ENCODE data around the gene THBS2. TPM values are rescaled to one million over a fixed set of nuclear protein-coding genes. Genes with fewer than 3 reads are reported as not detected.

The THBS2 gene
- total and polyA plus RNA-seq, 2 of the 8 experiments (the other 6 are each of a cell fraction or from before 2014, with no cell fraction given): 11.0 to 22.5 TPM

GRCh38 chr6:169251822-169252504 is 1.7 kb downstream of the THBS2 start:
- Histone ChIP-seq H3K23ac (ENCODE audit: insufficient read length) (no peak overlapping the region), H2AFZ (ENCODE audit: low read length) (no peak overlapping the region), H3K9ac (replicated peaks in 1 of 4; ENCODE audit: extremely low read depth in 1 of 4, low read depth in 3 of 4, low read length in 3 of 4) (no peak overlapping the region; a peak in 1 of 7 replicates), H3K23me2 (ENCODE audit: low read depth, low read length) (peaks cover 16% of the 10 kb centered on the region), H3K79me1 (ENCODE audit: low read depth, low read length) (no peaks in the 10 kb centered on the region), H3K4me3 (ENCODE audit: extremely low read depth in 1 of 4, insufficient read depth in 2 of 4, low read depth in 3 of 4, low read length in 4 of 4) (peak overlapping the region; percentile 15 to 61 (median 52); a peak in 7 of 8 replicates), H3K27ac (ENCODE audit: low read depth, low read length) (no peak overlapping the region), H3K4me2 (ENCODE audit: insufficient read depth in 1 of 2, low read depth in 2 of 2, low read length in 2 of 2) (peak overlapping the region; percentile 73 to 74), H3K14ac (ENCODE audit: insufficient read length) (no peak overlapping the region), H4K8ac (ENCODE audit: extremely low read depth, insufficient read depth, low read length) (no peak overlapping the region), H2BK12ac (ENCODE audit: low read depth, low read length) (peak overlapping the region; percentile 82; the same call in 1 of the 2 replicates), H2AK5ac (ENCODE audit: low read depth, low read length) (no peak overlapping the region), H2BK5ac (ENCODE audit: low read depth, low read length) (peak overlapping the region; percentile 26; the same call in 1 of the 2 replicates), H2BK120ac (replicated peaks; ENCODE audit: low read depth, low read length) (peak overlapping the region; percentile 21), H3K36me3 (ENCODE audit: control insufficient read depth in 2 of 4, insufficient read depth in 4 of 4, low read length in 3 of 4) (peaks cover 0 to 20% (median 15%) of the 10 kb centered on the region in 4 experiments; a peak in 6 of 8 replicates), H3K56ac (replicated peaks; ENCODE audit: insufficient read length, low read depth, low read length) (no peak overlapping the region), H4K5ac (ENCODE audit: insufficient read length, low read depth, low read length) (no peak overlapping the region), H3K27me3 (replicated peaks in 1 of 4; ENCODE audit: control insufficient read depth in 3 of 4, extremely low read depth in 1 of 4, insufficient read depth in 3 of 4, low read length in 3 of 4) (peaks cover 0 to 13% (median 9%) of the 10 kb centered on the region in 4 experiments; a peak in 5 of 7 replicates), H3K79me2 (ENCODE audit: control insufficient read depth in 1 of 2, insufficient read depth in 2 of 2, low read length in 2 of 2) (no peaks in the 10 kb centered on the region), H3K4ac (replicated peaks; ENCODE audit: insufficient read length, low read depth, low read length) (no peak overlapping the region), H2BK15ac (ENCODE audit: low read length) (no peak overlapping the region), H3K4me1 (replicated peaks in 1 of 4; ENCODE audit: control insufficient read depth in 3 of 4, insufficient read depth in 4 of 4, low read length in 3 of 4) (peaks cover 15 to 40% (median 23%) of the 10 kb centered on the region in 4 experiments), H4K20me1 (replicated peaks in 1 of 2; ENCODE audit: control insufficient read depth in 1 of 2, insufficient read depth in 2 of 2, low read length in 2 of 2) (peaks cover 0 to 10% of the 10 kb centered on the region in 2 experiments), H4K91ac (replicated peaks; ENCODE audit: insufficient read length, low read length) (peak overlapping the region; percentile 32), H3K9me3 (ENCODE audit: insufficient read depth in 2 of 2, low read depth in 1 of 2, low read length in 1 of 2) (peaks cover 0 to 7% of the 10 kb centered on the region in 2 experiments; a peak in 2 of 4 replicates), H3K18ac (ENCODE audit: extremely low read depth, low read length) (peak overlapping the region; percentile 75), H2BK20ac (ENCODE audit: low read length) (peak overlapping the region; percentile 67; the same call in 1 of the 2 replicates)
- CTCF ChIA-PET (ENCODE audit: partially characterized antibody): interaction anchor here (1.0 to 2.2 kb wide), 4 partner anchors 12 to 233 kb away, joined by 3 to 6 read pairs (median 4); no protein-coding TSS in a partner anchor
- FAIRE-seq (no peak), DNase-seq (ENCODE audit: low read depth in 1 of 2, low spot score in 2 of 2) (peak in 1 of 2 experiments; percentile 54)
- no peak for TF ChIP-seq CHD2 (IDR thresholded peaks at IDR 0.05; ENCODE audit: low read length)
- no peak for TF ChIP-seq KDM5A (IDR thresholded peaks at IDR 0.05; ENCODE audit: low read length)
- TF ChIP-seq SIRT6 (IDR thresholded peaks at IDR 0.05; ENCODE audit: low read length): no peak
- TF ChIP-seq NRF1 (IDR thresholded peaks at IDR 0.05; ENCODE audit: low read depth, low read length): no peak
- TF ChIP-seq KDM1A (IDR thresholded peaks at IDR 0.05; ENCODE audit: borderline replicate concordance, low read length): peak; percentile 81; the same call in 1 of the 2 replicates
- TF ChIP-seq EGR1 (IDR thresholded peaks at IDR 0.05; ENCODE audit: borderline replicate concordance, low read depth, low read length): no peak
- TF ChIP-seq POLR2AphosphoS5 (IDR thresholded peaks at IDR 0.05; ENCODE audit: low read depth, low read length): no peak
- TF ChIP-seq, protein P1, sequence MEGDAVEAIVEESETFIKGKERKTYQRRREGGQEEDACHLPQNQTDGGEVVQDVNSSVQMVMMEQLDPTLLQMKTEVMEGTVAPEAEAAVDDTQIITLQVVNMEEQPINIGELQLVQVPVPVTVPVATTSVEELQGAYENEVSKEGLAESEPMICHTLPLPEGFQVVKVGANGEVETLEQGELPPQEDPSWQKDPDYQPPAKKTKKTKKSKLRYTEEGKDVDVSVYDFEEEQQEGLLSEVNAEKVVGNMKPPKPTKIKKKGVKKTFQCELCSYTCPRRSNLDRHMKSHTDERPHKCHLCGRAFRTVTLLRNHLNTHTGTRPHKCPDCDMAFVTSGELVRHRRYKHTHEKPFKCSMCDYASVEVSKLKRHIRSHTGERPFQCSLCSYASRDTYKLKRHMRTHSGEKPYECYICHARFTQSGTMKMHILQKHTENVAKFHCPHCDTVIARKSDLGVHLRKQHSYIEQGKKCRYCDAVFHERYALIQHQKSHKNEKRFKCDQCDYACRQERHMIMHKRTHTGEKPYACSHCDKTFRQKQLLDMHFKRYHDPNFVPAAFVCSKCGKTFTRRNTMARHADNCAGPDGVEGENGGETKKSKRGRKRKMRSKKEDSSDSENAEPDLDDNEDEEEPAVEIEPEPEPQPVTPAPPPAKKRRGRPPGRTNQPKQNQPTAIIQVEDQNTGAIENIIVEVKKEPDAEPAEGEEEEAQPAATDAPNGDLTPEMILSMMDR (IDR thresholded peaks at IDR 0.05; ENCODE audit: control extremely low read depth in 1 of 3, insufficient read depth in 1 of 3, low read depth in 1 of 3, low read length in 3 of 3): no peak
- peak; percentile 21 for TF ChIP-seq ASH2L (IDR thresholded peaks at IDR 0.05; ENCODE audit: low read length)
- TF ChIP-seq BACH1 (IDR thresholded peaks at IDR 0.05; ENCODE audit: low read length): no peak
- WGBS, 2 experiments (ENCODE audit: extremely low coverage in 1 of 2, insufficient coverage in 1 of 2, insufficient read length in 1 of 2, insufficient replicate concordance in 2 of 2, low coverage in 1 of 2, low lambda C conversion rate in 2 of 2, missing lambda C conversion rate in 1 of 2): 13% methylated on average over 20 of the region's 20 CpGs; no CpG with 5 or more reads in 1 of the 2 experiments
- POLR2A ChIA-PET (ENCODE audit: partially characterized antibody): interaction anchor here (1.5 to 2.0 kb wide), 5 partner anchors 9 to 471 kb away, joined by 3 to 14 read pairs (median 4); no protein-coding TSS in a partner anchor

Data from H1 (cell line).